B cell (primary cell): ENCODE measurements around the gene ZNF365. TPM values are rescaled to one million over a fixed set of nuclear protein-coding genes. Genes with fewer than 3 reads are reported as not detected.

Source experiments
- ATAC-seq: fragments of 200-7000 bp; cut with Tn5 transposase; one replicate; pipeline ENCODE4 v1.10.0; 2021; ENCODE audit warnings: low read depth, mild to moderate bottlenecking, moderate number of reproducible peaks, moderate library complexity
- CTCF ChIA-PET: fragments of 350-600 bp; sonication (Branson Sonifier 250); formaldehyde crosslinking; loops from one replicate; lab custom pipeline; 2021; ENCODE audit warnings: antibody characterized with exemption, inconsistent platforms; lab: Charles Lee
- POLR2A ChIA-PET: fragments of 350-600 bp; sonication (Branson Sonifier 250); formaldehyde crosslinking; loops from one replicate; lab custom pipeline; 2021; ENCODE audit warnings: antibody characterized with exemption; lab: Charles Lee
- DNase-seq: peaks from one replicate; pipeline ENCODE4 v3.0.0; 2013
- H2AFZ ChIP-seq: 2 replicates; pipeline ENCODE4 v1.6.1; 2012; ENCODE audit warnings: mild to moderate bottlenecking, low read depth, low read length; ENCODE audit not compliant: insufficient read depth, poor library complexity, severe bottlenecking
- H3K27ac ChIP-seq, 2 donors: 1 replicate in 1 of 2; 2 replicates in 1 of 2; pipeline ENCODE4 v1.5.1; 2012 to 2013; ENCODE audit warnings: low read length in 2 of 2, mild to moderate bottlenecking in 2 of 2, moderate library complexity in 1 of 2
- H3K27me3 ChIP-seq, 4 experiments: fragments of 200-600 bp in 1 of 4; sonication (generic) in 1 of 4; replicated peaks in 1 of 4; 1 replicate in 2 of 4; 2 replicates in 2 of 4; pipeline versions ENCODE4 v1.6.1 to v1.7.0; 2013 to 2016; ENCODE audit warnings: low read length in 3 of 4, mild to moderate bottlenecking in 2 of 4, mixed read lengths in 1 of 4, moderate library complexity in 1 of 4; ENCODE audit not compliant: insufficient read depth in 4 of 4, control insufficient read depth in 3 of 4; ENCODE audit errors: control extremely low read depth in 1 of 4
- H3K36me3 ChIP-seq, 2 experiments: replicated peaks in 1 of 2; 1 replicate in 1 of 2; 2 replicates in 1 of 2; pipeline versions ENCODE4 v1.6.1 to v1.7.1; 2013; ENCODE audit warnings: low read length in 1 of 2; ENCODE audit not compliant: insufficient read depth in 2 of 2, control insufficient read depth in 1 of 2; ENCODE audit errors: control extremely low read depth in 1 of 2, extremely low read depth in 1 of 2
- H3K4me1 ChIP-seq, 2 donors: fragments of 200-600 bp in 1 of 2; sonication (generic) in 1 of 2; 1 replicate in 1 of 2; 2 replicates in 1 of 2; pipeline versions ENCODE4 v1.5.1 to v1.6.1; 2013 to 2017; ENCODE audit warnings: low read length in 2 of 2; ENCODE audit not compliant: control insufficient read depth in 2 of 2, insufficient read depth in 2 of 2
- H3K4me2 ChIP-seq: replicated peaks from 2 replicates; pipeline ENCODE3; 2012; ENCODE audit warnings: mild to moderate bottlenecking, low read depth, low read length; ENCODE audit not compliant: poor library complexity, severe bottlenecking
- H3K4me3 ChIP-seq, 5 experiments: fragments of 200-600 bp in 1 of 5; sonication (generic) in 1 of 5; 1 replicate in 3 of 5; 2 replicates in 2 of 5; pipeline versions ENCODE4 v1.5.1 to v1.7.0; 2011 to 2016; ENCODE audit warnings: low read length in 4 of 5, mild to moderate bottlenecking in 4 of 5, low read depth in 2 of 5, control low read depth in 1 of 5, moderate library complexity in 1 of 5; ENCODE audit not compliant: insufficient read depth in 1 of 5; ENCODE audit errors: control extremely low read depth in 1 of 5, extremely low read depth in 1 of 5
- H3K79me2 ChIP-seq: fragments of 200-600 bp; sonication (generic); one replicate; pipeline ENCODE4 v1.6.0; 2016; ENCODE audit warnings: low read length; ENCODE audit not compliant: control insufficient read depth, insufficient read depth
- H3K9ac ChIP-seq: fragments of 200-600 bp; sonication (generic); 2 replicates; pipeline ENCODE4 v1.6.1; 2017; ENCODE audit warnings: mild to moderate bottlenecking, low read length, moderate library complexity
- H3K9me3 ChIP-seq, 3 donors: one replicate each; pipeline versions ENCODE4 v1.6.1 to v1.7.1; 2013; ENCODE audit warnings: low read length in 2 of 3; ENCODE audit not compliant: control insufficient read depth in 2 of 3, insufficient read depth in 1 of 3; ENCODE audit errors: control extremely low read depth in 1 of 3
- H4K20me1 ChIP-seq: 2 replicates; pipeline ENCODE4 v1.6.0; 2012; ENCODE audit warnings: mild to moderate bottlenecking, low read length; ENCODE audit not compliant: insufficient read depth, control insufficient read depth, poor library complexity, severe bottlenecking
- H3K27ac Mint-ChIP-seq: one replicate; pipeline ENCODE4 v1.8.0; 2021; ENCODE audit warnings: mixed read lengths
- H3K27me3 Mint-ChIP-seq: one replicate; pipeline ENCODE4 v1.8.0; 2021; ENCODE audit warnings: mixed read lengths
- H3K4me1 Mint-ChIP-seq: one replicate; pipeline ENCODE4 v1.8.0; 2021; ENCODE audit warnings: mixed read lengths
- H3K4me3 Mint-ChIP-seq: one replicate; pipeline ENCODE4 v1.8.0; 2021; ENCODE audit warnings: mixed read lengths
- H3K9me3 Mint-ChIP-seq: one replicate; pipeline ENCODE4 v1.8.0; 2022; ENCODE audit warnings: mixed read lengths; ENCODE audit not compliant: insufficient read depth
- EZH2 ChIP-seq: IDR thresholded peaks from 2 replicates; pipeline ENCODE4 v1.6.1; 2012; ENCODE audit warnings: borderline replicate concordance, low read depth, mild to moderate bottlenecking, moderate library complexity, low read length; ENCODE audit not compliant: insufficient read depth, poor library complexity, severe bottlenecking
- WGBS: methylation state at CpG from one replicate; pipeline ENCODE4 v1.1.5; 2013; ENCODE audit warnings: missing lambda C conversion rate; ENCODE audit not compliant: insufficient coverage; 5-methylcytosine and 5-hydroxymethylcytosine counted together
- intact Hi-C: fragments of 100-400 bp; cut with micrococcal nuclease; formaldehyde crosslinking; loops from one replicate; pipeline ENCODE4 v1.10.0; 2022
- polyA plus RNA-seq: library from polyadenylated mRNA; depleted of rRNA; stranded (reverse); fragments of >200 nt; gene quantifications from 2 replicates; pipeline ENCODE4 v1.2.3, GENCODE V29; 2012
- total RNA-seq, 2 donors: library from RNA; stranded (reverse); fragments of 120-200 nt in 1 of 2; gene quantifications; 1 replicate in 1 of 2; 2 replicates in 1 of 2; pipeline versions ENCODE4 v1.2.3 to v1.2.4, GENCODE V29; 2013 to 2022
- TF ChIP-seq, protein P1 (sequence below): fragments of 200-600 bp; IDR thresholded peaks from one replicate; pipeline ENCODE4 v1.8.0; 2022; ENCODE audit warnings: antibody characterized with exemption, mild to moderate bottlenecking

ZNF365 gene
- total and polyA plus RNA-seq, 2 donors (not counting 1 experiment from before 2014, with no cell fraction given): 0.06 to 0.34 TPM

DNA sequence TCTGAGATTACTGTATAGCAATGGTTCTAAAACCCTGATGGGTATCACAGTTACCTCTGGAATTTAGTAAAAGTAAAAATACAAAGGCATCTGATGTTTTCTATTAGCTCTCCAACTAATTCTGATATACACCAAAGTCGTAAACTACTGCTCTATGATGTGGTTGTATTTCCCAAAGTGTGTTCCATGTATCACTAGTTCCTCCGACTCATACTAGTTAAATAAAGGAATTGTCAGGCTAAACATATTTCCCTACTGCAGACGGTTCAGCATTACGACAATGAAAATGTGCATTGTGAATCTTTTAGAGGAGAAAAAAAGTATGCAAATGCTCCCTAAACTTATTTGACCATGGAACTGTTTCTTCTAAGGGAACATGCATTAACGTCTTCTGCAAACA, 38.9 kb downstream of the ZNF365 start:
- CTCF ChIA-PET: interaction anchor here (1.2 kb wide), 1 partner anchor 60 kb away, joined by 3 read pairs; no protein-coding TSS in a partner anchor
- TF ChIP-seq, protein P1, sequence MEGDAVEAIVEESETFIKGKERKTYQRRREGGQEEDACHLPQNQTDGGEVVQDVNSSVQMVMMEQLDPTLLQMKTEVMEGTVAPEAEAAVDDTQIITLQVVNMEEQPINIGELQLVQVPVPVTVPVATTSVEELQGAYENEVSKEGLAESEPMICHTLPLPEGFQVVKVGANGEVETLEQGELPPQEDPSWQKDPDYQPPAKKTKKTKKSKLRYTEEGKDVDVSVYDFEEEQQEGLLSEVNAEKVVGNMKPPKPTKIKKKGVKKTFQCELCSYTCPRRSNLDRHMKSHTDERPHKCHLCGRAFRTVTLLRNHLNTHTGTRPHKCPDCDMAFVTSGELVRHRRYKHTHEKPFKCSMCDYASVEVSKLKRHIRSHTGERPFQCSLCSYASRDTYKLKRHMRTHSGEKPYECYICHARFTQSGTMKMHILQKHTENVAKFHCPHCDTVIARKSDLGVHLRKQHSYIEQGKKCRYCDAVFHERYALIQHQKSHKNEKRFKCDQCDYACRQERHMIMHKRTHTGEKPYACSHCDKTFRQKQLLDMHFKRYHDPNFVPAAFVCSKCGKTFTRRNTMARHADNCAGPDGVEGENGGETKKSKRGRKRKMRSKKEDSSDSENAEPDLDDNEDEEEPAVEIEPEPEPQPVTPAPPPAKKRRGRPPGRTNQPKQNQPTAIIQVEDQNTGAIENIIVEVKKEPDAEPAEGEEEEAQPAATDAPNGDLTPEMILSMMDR: no peak
- TF ChIP-seq EZH2: no peak
- peaks cover 4% of the 10 kb centered on the region for H3K9me3 Mint-ChIP-seq
- no peaks in the 10 kb centered on the region for H3K4me1 ChIP-seq
- H3K27ac Mint-ChIP-seq: no peak overlapping the region
- no peak overlapping the region for H3K4me2 ChIP-seq
- H4K20me1 ChIP-seq: no peaks in the 10 kb centered on the region
- H3K9ac ChIP-seq: no peak overlapping the region
- H3K9me3 ChIP-seq: peaks cover 0 to 2% (median 0%) of the 10 kb centered on the region in 3 donors
- H3K27me3 Mint-ChIP-seq: peaks cover 52% of the 10 kb centered on the region
- H3K36me3 ChIP-seq: no peaks in the 10 kb centered on the region
- H3K27ac ChIP-seq: no peak overlapping the region
- POLR2A ChIA-PET: no interaction called here
- H3K4me3 Mint-ChIP-seq: no peak overlapping the region
- intact Hi-C loops: no loop called here
- H3K27me3 ChIP-seq: peaks cover 0 to 15% (median 3%) of the 10 kb centered on the region in 4 experiments
- ATAC-seq (no peak), DNase-seq (no peak)
- no peak overlapping the region for H3K4me3 ChIP-seq
- no peak overlapping the region for H2AFZ ChIP-seq
- WGBS: no CpG with 5 or more reads among the region's 5 CpGs
- H3K4me1 Mint-ChIP-seq: no peaks in the 10 kb centered on the region
- no peaks in the 10 kb centered on the region for H3K79me2 ChIP-seq

DNA sequence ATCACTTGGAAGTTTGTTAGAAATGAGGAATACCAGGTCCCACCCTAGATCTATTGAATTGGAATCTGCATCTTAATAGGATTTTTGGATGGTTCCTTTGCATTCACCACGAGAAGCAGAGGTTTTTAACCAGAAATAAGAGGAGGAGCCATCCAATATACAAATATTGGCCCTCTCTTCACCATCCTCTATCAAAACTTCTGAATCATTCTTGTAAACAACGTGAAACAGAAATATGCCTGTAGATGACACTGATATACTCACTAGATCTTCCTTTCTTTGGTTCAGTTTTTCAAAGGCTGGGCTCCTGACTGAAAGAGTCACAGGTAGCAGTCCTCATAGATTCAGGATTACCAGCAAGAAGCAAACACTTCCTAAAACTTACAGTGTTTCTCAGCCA, 39.5 kb downstream of the ZNF365 start:
- H2AFZ ChIP-seq: no peak overlapping the region
- Mint-ChIP-seq H3K27ac (no peak overlapping the region), H3K4me3 (no peak overlapping the region), H3K4me1 (no peaks in the 10 kb centered on the region), H3K27me3 (peaks cover 48% of the 10 kb centered on the region), H3K9me3 (peaks cover 4% of the 10 kb centered on the region)
- no peaks in the 10 kb centered on the region for H4K20me1 ChIP-seq
- ATAC-seq (no peak), DNase-seq (no peak)
- H3K79me2 ChIP-seq: no peaks in the 10 kb centered on the region
- POLR2A ChIA-PET: no interaction called here
- no peaks in the 10 kb centered on the region for H3K36me3 ChIP-seq
- H3K27me3 ChIP-seq: peaks cover 0 to 15% (median 3%) of the 10 kb centered on the region in 4 experiments
- CTCF ChIA-PET: interaction anchor here (0.9 to 1.2 kb wide), 2 partner anchors 60 to 663 kb away, joined by 3 to 4 read pairs; no protein-coding TSS in a partner anchor
- no peak overlapping the region for H3K27ac ChIP-seq
- TF ChIP-seq EZH2: no peak
- TF ChIP-seq, protein P1: no peak
- H3K9me3 ChIP-seq: peaks cover 0 to under 1% (median 0%) of the 10 kb centered on the region in 3 donors
- intact Hi-C loops: no loop called here
- WGBS: 83% methylated on average over 1 of the region's 2 CpGs
- no peak overlapping the region for H3K9ac ChIP-seq
- H3K4me1 ChIP-seq: no peaks in the 10 kb centered on the region
- no peak overlapping the region for H3K4me2 ChIP-seq
- no peak overlapping the region for H3K4me3 ChIP-seq
